Suprapubic skin (tissue), 4 donors: Measurements from ENCODE around the gene C1QTNF9. TPM values are rescaled to one million over a fixed set of nuclear protein-coding genes. Genes with fewer than 3 reads are reported as not detected.
"Not testable (repeated sequence)": the region's sequence is repeated elsewhere in the genome, so short reads cannot be mapped to it uniquely, and the experiment has no call there.

ENCODE experiments used
- DNase-seq, 2 donors: peaks; one replicate each; pipeline ENCODE4 v3.0.0-alpha.2; 2019; ENCODE audit warnings: low spot score in 2 of 2
- H3K27ac ChIP-seq: fragments of 200-600 bp; sonication (generic); one replicate; pipeline ENCODE4 v1.5.1; 2019
- H3K27me3 ChIP-seq: fragments of 200-600 bp; sonication (generic); one replicate; pipeline ENCODE4 v1.5.1; 2019
- H3K36me3 ChIP-seq: fragments of 200-600 bp; sonication (generic); one replicate; pipeline ENCODE4 v1.5.1; 2019
- H3K4me1 ChIP-seq: fragments of 200-600 bp; sonication (generic); one replicate; pipeline ENCODE4 v1.5.1; 2019
- H3K4me3 ChIP-seq: fragments of 200-600 bp; sonication (generic); one replicate; pipeline ENCODE4 v1.5.1; 2019; ENCODE audit warnings: mild to moderate bottlenecking
- H3K9me3 ChIP-seq: fragments of 200-600 bp; sonication (generic); one replicate; pipeline ENCODE4 v1.5.1; 2019
- EP300 ChIP-seq: sonication (generic); formaldehyde crosslinking; IDR thresholded peaks from one replicate; pipeline ENCODE4 v1.6.1; 2017; ENCODE audit warnings: antibody characterized with exemption
- POLR2A ChIP-seq, 2 donors: fragments of 450-650 bp; IDR thresholded peaks; one replicate each; pipeline ENCODE4 v1.6.1; 2017; ENCODE audit warnings: antibody characterized with exemption in 2 of 2, mild to moderate bottlenecking in 2 of 2, moderate library complexity in 2 of 2
- POLR2AphosphoS5 ChIP-seq, 3 donors: sonication (generic); formaldehyde crosslinking; IDR thresholded peaks; one replicate each; pipeline ENCODE4 v1.6.1; 2017; ENCODE audit warnings: antibody characterized with exemption in 3 of 3
- WGBS: methylation state at CpG from one replicate; pipeline ENCODE4 v1.1.5; 2018; 5-methylcytosine and 5-hydroxymethylcytosine counted together
- total RNA-seq, 4 donors: library from RNA; depleted of rRNA; stranded (reverse); fragments of >200 nt; gene quantifications; one replicate each; pipeline ENCODE4 v1.1.0, GENCODE V29; 2016
- TF ChIP-seq, protein P1 (sequence below), 2 donors: fragments of 200-600 bp in 1 of 2; fragments of 450-650 bp in 1 of 2; sonication (generic) in 1 of 2; IDR thresholded peaks; one replicate each; pipeline ENCODE4 v1.5.1; 2016 to 2019; ENCODE audit warnings: antibody characterized with exemption in 2 of 2, mild to moderate bottlenecking in 1 of 2, moderate library complexity in 1 of 2

Gene C1QTNF9
- total RNA-seq, 4 donors from 2014 or later = 0.42 to 0.49 TPM; not detected in 2

DNA sequence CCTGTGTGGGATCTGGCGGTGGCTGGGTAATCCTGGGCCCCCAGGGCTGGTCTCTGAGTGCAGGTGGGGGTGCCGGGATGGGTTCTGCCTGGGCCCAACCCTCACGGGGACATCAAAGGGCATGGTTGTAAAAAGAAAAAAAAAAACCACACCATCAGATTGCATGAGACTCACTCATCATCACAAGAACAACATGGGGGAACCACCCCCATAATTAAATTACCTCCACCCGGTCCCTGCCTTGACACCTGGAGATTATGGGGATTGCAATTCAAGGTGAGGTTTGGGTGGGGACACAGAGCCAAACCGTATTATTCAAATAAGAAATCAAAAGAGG is 14.3 kb downstream of the C1QTNF9 start:
- Histone ChIP-seq H3K27ac (no peak overlapping the region), H3K4me1 (no peaks in the 10 kb centered on the region), H3K9me3 (no peaks in the 10 kb centered on the region), H3K27me3 (peaks cover 21% of the 10 kb centered on the region), H3K4me3 (no peak overlapping the region), H3K36me3 (no peaks in the 10 kb centered on the region)
- WGBS = 38% methylated on average over 5 of the region's 5 CpGs
- no peak for DNase-seq
- TF ChIP-seq EP300 = no peak
- TF ChIP-seq POLR2AphosphoS5 (IDR thresholded peaks at IDR 0.05) = no peak
- TF ChIP-seq, protein P1, sequence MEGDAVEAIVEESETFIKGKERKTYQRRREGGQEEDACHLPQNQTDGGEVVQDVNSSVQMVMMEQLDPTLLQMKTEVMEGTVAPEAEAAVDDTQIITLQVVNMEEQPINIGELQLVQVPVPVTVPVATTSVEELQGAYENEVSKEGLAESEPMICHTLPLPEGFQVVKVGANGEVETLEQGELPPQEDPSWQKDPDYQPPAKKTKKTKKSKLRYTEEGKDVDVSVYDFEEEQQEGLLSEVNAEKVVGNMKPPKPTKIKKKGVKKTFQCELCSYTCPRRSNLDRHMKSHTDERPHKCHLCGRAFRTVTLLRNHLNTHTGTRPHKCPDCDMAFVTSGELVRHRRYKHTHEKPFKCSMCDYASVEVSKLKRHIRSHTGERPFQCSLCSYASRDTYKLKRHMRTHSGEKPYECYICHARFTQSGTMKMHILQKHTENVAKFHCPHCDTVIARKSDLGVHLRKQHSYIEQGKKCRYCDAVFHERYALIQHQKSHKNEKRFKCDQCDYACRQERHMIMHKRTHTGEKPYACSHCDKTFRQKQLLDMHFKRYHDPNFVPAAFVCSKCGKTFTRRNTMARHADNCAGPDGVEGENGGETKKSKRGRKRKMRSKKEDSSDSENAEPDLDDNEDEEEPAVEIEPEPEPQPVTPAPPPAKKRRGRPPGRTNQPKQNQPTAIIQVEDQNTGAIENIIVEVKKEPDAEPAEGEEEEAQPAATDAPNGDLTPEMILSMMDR (IDR thresholded peaks at IDR 0.05) = no peak
- no peak for TF ChIP-seq POLR2A (IDR thresholded peaks at IDR 0.05)

DNA sequence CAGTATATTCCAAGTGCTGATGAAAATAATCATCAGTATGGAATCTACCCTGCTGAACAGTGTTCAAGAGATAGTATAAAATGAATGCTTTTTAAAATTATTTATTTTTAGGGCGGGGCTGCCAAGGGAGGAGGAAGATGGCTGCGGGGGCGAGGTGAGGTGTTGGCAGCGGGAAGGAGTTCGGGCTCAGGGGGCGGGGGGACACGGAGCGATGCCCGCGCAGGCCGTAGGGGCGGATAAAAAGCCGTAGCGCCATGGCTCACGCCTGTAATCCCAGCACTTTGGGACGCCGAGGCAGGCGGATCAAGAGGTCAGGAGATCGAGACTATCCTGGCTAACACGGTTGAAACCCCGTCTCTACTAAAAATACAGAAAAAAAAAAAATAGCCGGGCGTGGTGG is 18.2 kb downstream of the C1QTNF9 start:
- not testable (repeated sequence) for DNase-seq, H3K36me3 ChIP-seq, H3K4me3 ChIP-seq, H3K27ac ChIP-seq, H3K9me3 ChIP-seq, H3K4me1 ChIP-seq
- peaks cover 21% of the 10 kb centered on the region for H3K27me3 ChIP-seq
- 87% methylated on average over 23 of the region's 23 CpGs for WGBS

DNA sequence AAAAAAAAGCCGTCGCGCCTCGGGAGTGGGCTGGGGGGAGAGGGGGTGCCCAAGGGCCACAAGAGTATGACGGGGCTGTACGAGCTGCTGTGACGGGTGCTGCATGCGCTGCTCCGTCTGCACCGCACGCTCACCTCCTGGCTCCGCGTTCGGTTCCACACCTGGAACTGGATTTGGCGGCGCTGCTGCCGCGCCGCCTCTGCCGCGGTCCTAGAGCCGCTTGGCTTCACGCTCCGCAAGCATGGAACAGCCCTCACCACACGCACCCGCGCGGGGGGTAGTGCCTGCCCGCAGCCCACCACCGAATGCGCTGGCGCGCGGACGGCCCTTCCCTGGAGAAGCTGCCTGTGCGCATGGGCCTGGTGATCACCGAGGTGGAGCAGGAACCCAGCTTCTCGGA is 18.8 kb downstream of the C1QTNF9 start:
- Histone ChIP-seq H3K4me1 (no peaks in the 10 kb centered on the region), H3K27me3 (peaks cover 21% of the 10 kb centered on the region), H3K9me3 (no peaks in the 10 kb centered on the region), H3K36me3 (no peaks in the 10 kb centered on the region), H3K4me3 (peak overlapping the region; percentile 18), H3K27ac (no peak overlapping the region)
- 22% methylated on average over 33 of the region's 38 CpGs for WGBS
- no peak for DNase-seq
- TF ChIP-seq POLR2AphosphoS5 (IDR thresholded peaks at IDR 0.05) (no peak), POLR2A (IDR thresholded peaks at IDR 0.05) (no peak), EP300 (no peak)
- TF ChIP-seq, protein P1 (IDR thresholded peaks at IDR 0.05) = no peak

DNA sequence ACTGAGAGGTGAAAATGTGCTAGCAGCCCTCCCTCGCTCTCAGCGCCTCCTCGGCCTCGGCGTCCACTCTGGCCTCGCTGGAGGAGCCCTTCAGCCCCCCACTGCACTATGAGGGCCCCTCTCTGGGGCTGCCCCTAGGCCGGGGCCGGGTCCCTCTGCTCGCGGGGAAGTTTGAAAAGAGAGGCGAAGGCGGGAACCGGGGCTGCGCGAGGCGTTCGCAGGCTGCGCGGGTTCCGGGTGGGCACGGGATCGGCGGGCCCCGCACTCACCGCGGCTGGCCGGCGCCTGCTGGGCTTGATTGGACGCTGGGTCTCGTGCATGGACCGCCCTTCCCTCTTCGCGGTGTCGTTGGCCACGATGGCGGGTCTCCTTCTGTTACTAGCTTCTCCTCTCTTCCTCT is 29.3 kb downstream of the C1QTNF9 start:
- no peak for TF ChIP-seq POLR2A (IDR thresholded peaks at IDR 0.05)
- no peak for TF ChIP-seq POLR2AphosphoS5 (IDR thresholded peaks at IDR 0.05)
- no peaks in the 10 kb centered on the region for H3K36me3 ChIP-seq
- H3K27ac ChIP-seq = no peak overlapping the region
- H3K9me3 ChIP-seq = no peaks in the 10 kb centered on the region
- no peaks in the 10 kb centered on the region for H3K4me1 ChIP-seq
- peaks cover 13% of the 10 kb centered on the region for H3K27me3 ChIP-seq
- no peak overlapping the region for H3K4me3 ChIP-seq
- no peak for DNase-seq
- WGBS = 93% methylated on average over 36 of the region's 36 CpGs

DNA sequence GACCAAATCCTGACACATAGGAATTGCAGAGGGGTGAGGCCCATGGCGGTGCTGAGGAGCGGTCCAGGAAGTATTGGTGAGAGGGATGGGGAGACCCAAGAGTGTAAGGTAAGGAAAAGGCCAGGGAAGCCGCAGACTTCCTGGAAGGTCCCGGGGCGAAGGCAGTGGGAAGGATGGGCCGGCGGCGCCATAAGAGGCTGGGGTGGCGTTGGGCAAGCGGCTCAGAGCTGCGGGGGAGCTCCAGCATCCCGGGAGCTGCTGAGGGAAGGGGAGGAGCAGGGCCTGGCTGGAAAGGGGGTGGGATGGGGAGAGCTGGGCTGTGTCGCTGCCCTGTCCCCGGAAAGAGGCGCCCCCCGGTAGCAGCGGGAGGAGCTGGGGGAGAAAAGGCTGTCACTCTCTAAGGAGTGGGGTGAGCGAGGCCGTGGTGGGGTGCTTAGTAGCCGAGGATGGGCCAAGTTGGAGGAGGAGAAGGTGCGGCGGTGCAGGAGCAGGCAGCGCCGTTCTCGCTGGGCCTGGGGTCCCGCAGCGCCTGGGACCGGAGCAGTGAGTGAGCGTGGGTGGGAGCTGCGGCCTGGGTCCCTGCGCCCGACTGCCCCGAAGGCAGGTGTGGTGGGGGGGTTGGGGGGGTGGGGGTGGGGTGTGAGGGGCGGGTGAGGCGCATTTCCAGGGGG is 30.7 kb downstream of the C1QTNF9 start:
- no peaks in the 10 kb centered on the region for H3K4me1 ChIP-seq
- no peak overlapping the region for H3K27ac ChIP-seq
- no peak overlapping the region for H3K4me3 ChIP-seq
- H3K36me3 ChIP-seq = no peaks in the 10 kb centered on the region
- peaks cover 13% of the 10 kb centered on the region for H3K27me3 ChIP-seq
- WGBS = 79% methylated on average over 33 of the region's 35 CpGs
- no peak for TF ChIP-seq POLR2AphosphoS5 (IDR thresholded peaks at IDR 0.05)
- TF ChIP-seq, protein P1 (IDR thresholded peaks at IDR 0.05) = no peak
- no peak for TF ChIP-seq EP300
- TF ChIP-seq POLR2A (IDR thresholded peaks at IDR 0.05) = no peak
- no peak for DNase-seq
- no peaks in the 10 kb centered on the region for H3K9me3 ChIP-seq

DNA sequence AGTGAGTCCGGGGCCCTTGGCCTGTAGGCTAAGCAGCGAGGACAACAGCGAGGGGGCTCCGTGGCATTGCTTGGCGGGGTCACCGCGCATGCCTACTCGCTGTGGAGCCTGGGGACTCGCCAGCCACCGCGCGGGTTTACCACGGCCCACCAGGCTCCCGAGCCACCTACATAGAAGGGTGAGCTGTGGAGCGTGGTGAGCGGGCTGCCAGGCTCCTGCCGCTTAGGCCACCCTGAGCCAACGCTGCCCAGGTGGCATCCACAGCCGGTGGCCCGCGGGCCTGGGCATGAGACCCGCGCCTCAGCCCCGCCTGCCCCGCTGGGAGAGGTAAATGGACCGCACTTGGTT is 31.2 kb downstream of the C1QTNF9 start:
- no peaks in the 10 kb centered on the region for H3K9me3 ChIP-seq
- peaks cover 13% of the 10 kb centered on the region for H3K27me3 ChIP-seq
- WGBS = 60% methylated on average over 2 of the region's 26 CpGs
- H3K27ac ChIP-seq = no peak overlapping the region
- H3K36me3 ChIP-seq = no peaks in the 10 kb centered on the region
- TF ChIP-seq, protein P1 (IDR thresholded peaks at IDR 0.05) = no peak
- TF ChIP-seq POLR2A (IDR thresholded peaks at IDR 0.05) (no peak), POLR2AphosphoS5 (IDR thresholded peaks at IDR 0.05) (no peak), EP300 (no peak)
- no peak for DNase-seq
- H3K4me1 ChIP-seq = no peaks in the 10 kb centered on the region
- H3K4me3 ChIP-seq = no peak overlapping the region
